ENCODE measurements around the gene NUDT3.
"Not testable (repeated sequence)": the region's sequence is repeated elsewhere in the genome, so short reads cannot be mapped to it uniquely, and the experiment has no call there.

The NUDT3 gene

GRCh38 chr6:34357937-34358336 is 34.5 kb downstream of the NUDT3 start:
- Histone ChIP-seq H3K27ac (ENCODE audit: low read length) (no peak overlapping the region), H3K9me3 (ENCODE audit: control insufficient read depth in 2 of 2, low read length in 2 of 2) (no peaks in the 10 kb centered on the region), H3K4me1 (ENCODE audit: control insufficient read depth, insufficient read depth, low read length) (no peaks in the 10 kb centered on the region), H3K4me3 (ENCODE audit: low read length in 2 of 2) (no peak overlapping the region), H3K9ac (ENCODE audit: low read length in 2 of 2) (no peak overlapping the region), H3K27me3 (ENCODE audit: control insufficient read depth in 1 of 2, insufficient read depth in 2 of 2, low read length in 2 of 2) (no peaks in the 10 kb centered on the region), H3K36me3 (ENCODE audit: control insufficient read depth in 2 of 2, insufficient read depth in 2 of 2, low read length in 2 of 2) (no peaks in the 10 kb centered on the region)

GRCh38 chr6:34355889-34356288 is 36.6 kb downstream of the NUDT3 start:
- peaks cover 3% of the 10 kb centered on the region for H3K4me1 ChIP-seq (ENCODE audit: control insufficient read depth, insufficient read depth, low read length)
- H3K27me3 ChIP-seq (ENCODE audit: control insufficient read depth in 1 of 2, insufficient read depth in 2 of 2, low read length in 2 of 2): no peaks in the 10 kb centered on the region
- H3K4me3 ChIP-seq (ENCODE audit: low read length in 2 of 2): no peak overlapping the region
- no peak overlapping the region for H3K9ac ChIP-seq (ENCODE audit: low read length in 2 of 2)
- no peak overlapping the region for H3K27ac ChIP-seq (ENCODE audit: low read length)
- H3K36me3 ChIP-seq (ENCODE audit: control insufficient read depth in 2 of 2, insufficient read depth in 2 of 2, low read length in 2 of 2): no peaks in the 10 kb centered on the region
- H3K9me3 ChIP-seq (ENCODE audit: control insufficient read depth in 2 of 2, low read length in 2 of 2): no peaks in the 10 kb centered on the region

- H3K36me3 ChIP-seq (ENCODE audit: control insufficient read depth in 2 of 2, insufficient read depth in 2 of 2, low read length in 2 of 2); H3K27ac ChIP-seq (ENCODE audit: low read length); H3K9ac ChIP-seq (ENCODE audit: low read length in 2 of 2); H3K9me3 ChIP-seq (ENCODE audit: control insufficient read depth in 2 of 2, low read length in 2 of 2); H3K4me1 ChIP-seq (ENCODE audit: control insufficient read depth, insufficient read depth, low read length); H3K4me3 ChIP-seq (ENCODE audit: low read length in 2 of 2); H3K27me3 ChIP-seq (ENCODE audit: control insufficient read depth in 1 of 2, insufficient read depth in 2 of 2, low read length in 2 of 2): not testable (repeated sequence)
These were observed 38.2 kb downstream of the NUDT3 start for GRCh38 chr6:34354230-34354629.

GRCh38 chr6:34353530-34353929 is 38.9 kb downstream of the NUDT3 start:
- not testable (repeated sequence) for H3K4me3 ChIP-seq (ENCODE audit: low read length in 2 of 2); H3K4me1 ChIP-seq (ENCODE audit: control insufficient read depth, insufficient read depth, low read length); H3K9me3 ChIP-seq (ENCODE audit: control insufficient read depth in 2 of 2, low read length in 2 of 2); H3K27me3 ChIP-seq (ENCODE audit: control insufficient read depth in 1 of 2, insufficient read depth in 2 of 2, low read length in 2 of 2); H3K27ac ChIP-seq (ENCODE audit: low read length); H3K9ac ChIP-seq (ENCODE audit: low read length in 2 of 2); H3K36me3 ChIP-seq (ENCODE audit: control insufficient read depth in 2 of 2, insufficient read depth in 2 of 2, low read length in 2 of 2)

GRCh38 chr6:34352305-34352937 is 40.0 kb downstream of the NUDT3 start:
- no peaks in the 10 kb centered on the region for H3K9me3 ChIP-seq (ENCODE audit: control insufficient read depth in 2 of 2, low read length in 2 of 2)
- no peak overlapping the region for H3K9ac ChIP-seq (ENCODE audit: low read length in 2 of 2)
- no peak overlapping the region for H3K27ac ChIP-seq (ENCODE audit: low read length)
- H3K4me3 ChIP-seq (ENCODE audit: low read length in 2 of 2): no peak overlapping the region
- H3K27me3 ChIP-seq (ENCODE audit: control insufficient read depth in 1 of 2, insufficient read depth in 2 of 2, low read length in 2 of 2): no peaks in the 10 kb centered on the region
- H3K36me3 ChIP-seq (ENCODE audit: control insufficient read depth in 2 of 2, insufficient read depth in 2 of 2, low read length in 2 of 2): no peaks in the 10 kb centered on the region
- H3K4me1 ChIP-seq (ENCODE audit: control insufficient read depth, insufficient read depth, low read length): peaks cover 3% of the 10 kb centered on the region

GRCh38 chr6:34350934-34351217 is 41.6 kb downstream of the NUDT3 start:
- no peaks in the 10 kb centered on the region for H3K27me3 ChIP-seq (ENCODE audit: control insufficient read depth in 1 of 2, insufficient read depth in 2 of 2, low read length in 2 of 2)
- no peak overlapping the region for H3K27ac ChIP-seq (ENCODE audit: low read length)
- H3K4me1 ChIP-seq (ENCODE audit: control insufficient read depth, insufficient read depth, low read length): peaks cover 3% of the 10 kb centered on the region
- no peak overlapping the region for H3K4me3 ChIP-seq (ENCODE audit: low read length in 2 of 2)
- no peaks in the 10 kb centered on the region for H3K9me3 ChIP-seq (ENCODE audit: control insufficient read depth in 2 of 2, low read length in 2 of 2)
- H3K9ac ChIP-seq (ENCODE audit: low read length in 2 of 2): no peak overlapping the region
- no peaks in the 10 kb centered on the region for H3K36me3 ChIP-seq (ENCODE audit: control insufficient read depth in 2 of 2, insufficient read depth in 2 of 2, low read length in 2 of 2)

- no peak overlapping the region for H3K9ac ChIP-seq (ENCODE audit: low read length in 2 of 2)
- no peak overlapping the region for H3K4me3 ChIP-seq (ENCODE audit: low read length in 2 of 2)
- no peaks in the 10 kb centered on the region for H3K27me3 ChIP-seq (ENCODE audit: control insufficient read depth in 1 of 2, insufficient read depth in 2 of 2, low read length in 2 of 2)
- H3K4me1 ChIP-seq (ENCODE audit: control insufficient read depth, insufficient read depth, low read length): peaks cover 3% of the 10 kb centered on the region
- H3K36me3 ChIP-seq (ENCODE audit: control insufficient read depth in 2 of 2, insufficient read depth in 2 of 2, low read length in 2 of 2): no peaks in the 10 kb centered on the region
- H3K9me3 ChIP-seq (ENCODE audit: control insufficient read depth in 2 of 2, low read length in 2 of 2): no peaks in the 10 kb centered on the region
- no peak overlapping the region for H3K27ac ChIP-seq (ENCODE audit: low read length)
These were observed 42.1 kb downstream of the NUDT3 start for GRCh38 chr6:34350137-34350933.

GRCh38 chr6:34349211-34349610 is 43.3 kb downstream of the NUDT3 start:
- no peak overlapping the region for H3K9ac ChIP-seq (ENCODE audit: low read length in 2 of 2)
- no peaks in the 10 kb centered on the region for H3K27me3 ChIP-seq (ENCODE audit: control insufficient read depth in 1 of 2, insufficient read depth in 2 of 2, low read length in 2 of 2)
- H3K4me1 ChIP-seq (ENCODE audit: control insufficient read depth, insufficient read depth, low read length): peaks cover 3% of the 10 kb centered on the region
- H3K9me3 ChIP-seq (ENCODE audit: control insufficient read depth in 2 of 2, low read length in 2 of 2): no peaks in the 10 kb centered on the region
- H3K4me3 ChIP-seq (ENCODE audit: low read length in 2 of 2): no peak overlapping the region
- no peaks in the 10 kb centered on the region for H3K36me3 ChIP-seq (ENCODE audit: control insufficient read depth in 2 of 2, insufficient read depth in 2 of 2, low read length in 2 of 2)
- no peak overlapping the region for H3K27ac ChIP-seq (ENCODE audit: low read length)

- Histone ChIP-seq H3K9me3 (ENCODE audit: control insufficient read depth in 2 of 2, low read length in 2 of 2) (no peaks in the 10 kb centered on the region), H3K4me3 (ENCODE audit: low read length in 2 of 2) (no peak overlapping the region), H3K9ac (ENCODE audit: low read length in 2 of 2) (no peak overlapping the region), H3K27ac (ENCODE audit: low read length) (no peak overlapping the region), H3K27me3 (ENCODE audit: control insufficient read depth in 1 of 2, insufficient read depth in 2 of 2, low read length in 2 of 2) (no peaks in the 10 kb centered on the region), H3K36me3 (ENCODE audit: control insufficient read depth in 2 of 2, insufficient read depth in 2 of 2, low read length in 2 of 2) (no peaks in the 10 kb centered on the region), H3K4me1 (ENCODE audit: control insufficient read depth, insufficient read depth, low read length) (peaks cover 2% of the 10 kb centered on the region)
These were observed 45.2 kb downstream of the NUDT3 start for GRCh38 chr6:34347303-34347702.

- Histone ChIP-seq H3K36me3 (ENCODE audit: control insufficient read depth in 2 of 2, insufficient read depth in 2 of 2, low read length in 2 of 2) (no peaks in the 10 kb centered on the region), H3K27ac (ENCODE audit: low read length) (no peak overlapping the region), H3K9ac (ENCODE audit: low read length in 2 of 2) (no peak overlapping the region), H3K27me3 (ENCODE audit: control insufficient read depth in 1 of 2, insufficient read depth in 2 of 2, low read length in 2 of 2) (no peaks in the 10 kb centered on the region), H3K4me3 (ENCODE audit: low read length in 2 of 2) (no peak overlapping the region), H3K4me1 (ENCODE audit: control insufficient read depth, insufficient read depth, low read length) (peaks cover 5% of the 10 kb centered on the region), H3K9me3 (ENCODE audit: control insufficient read depth in 2 of 2, low read length in 2 of 2) (no peaks in the 10 kb centered on the region)
These were observed 46.0 kb downstream of the NUDT3 start for GRCh38 chr6:34346175-34347119.

Measured in stomach smooth muscle (tissue), 2 donors.